Stimulated activated CD8-positive, alpha-beta memory T cell treated with anti-CD3 and anti-CD28 coated beads, Interleukin-7, amount 100 ng/mL, for 4 hours (primary cell): ENCODE results near the gene TRAF3.

Source experiments
- DNase-seq, 2 donors: peaks; one replicate each; pipeline ENCODE4 v3.0.0-alpha.2; 2020; ENCODE audit warnings: low read depth in 2 of 2

TRAF3 gene

GRCh38 chr14:102908766-102909455 lies 131.7 kb downstream of the TRAF3 start:
- no peak for DNase-seq

GRCh38 chr14:102909462-102909861 lies 132.2 kb downstream of the TRAF3 start:
- no peak for DNase-seq

GRCh38 chr14:102909911-102910310 lies 132.7 kb downstream of the TRAF3 start:
- no peak for DNase-seq

- no peak for DNase-seq
Observed at GRCh38 chr14:102910442-102910841, 133.2 kb downstream of the TRAF3 start.

- no peak for DNase-seq
Observed at GRCh38 chr14:102911541-102911951, 134.3 kb downstream of the TRAF3 start.

GRCh38 chr14:102911991-102912761 lies 134.9 kb downstream of the TRAF3 start:
- no peak for DNase-seq

GRCh38 chr14:102913341-102914211 lies 136.3 kb downstream of the TRAF3 start:
- DNase-seq, result no peak

- no peak for DNase-seq
Observed at GRCh38 chr14:102914474-102915291, 137.4 kb downstream of the TRAF3 start.

- no peak for DNase-seq
Observed at GRCh38 chr14:102915292-102916110, 138.3 kb downstream of the TRAF3 start.

- no peak for DNase-seq
Observed at GRCh38 chr14:102916347-102917055, 139.3 kb downstream of the TRAF3 start.

GRCh38 chr14:102917056-102917385 lies 139.8 kb downstream of the TRAF3 start:
- DNase-seq, result no peak

- DNase-seq, result peak; percentile 36 to 38
Observed at GRCh38 chr14:102917469-102918211, 140.4 kb downstream of the TRAF3 start.

GRCh38 chr14:102918438-102918837 lies 141.2 kb downstream of the TRAF3 start:
- DNase-seq, result no peak

GRCh38 chr14:102920273-102920997 lies 143.2 kb downstream of the TRAF3 start:
- DNase-seq, result no peak

GRCh38 chr14:102920998-102921304 lies 143.7 kb downstream of the TRAF3 start:
- no peak for DNase-seq

GRCh38 chr14:102922490-102923200 lies 145.4 kb downstream of the TRAF3 start, which contains the start of gene AMN:
AMN (plus strand) TSS chr14:102922663; CDS start chr14:102922689, 26 bp downstream.
- DNase-seq, result no peak

- DNase-seq, result no peak
Observed at GRCh38 chr14:102923201-102923924, 146.1 kb downstream of the TRAF3 start.
